Naive thymus-derived CD8-positive, alpha-beta T cell (primary cell): ENCODE measurements around the gene GMPPB. TPM values are rescaled to one million over a fixed set of nuclear protein-coding genes. Genes with fewer than 3 reads are reported as not detected.

ENCODE experiments used
- ATAC-seq, 2 donors: fragments of 150-1000 bp; cut with Tn5 transposase in 1 of 2; sonication (Bioruptor Pico), chemical (Tn5 transposase) in 1 of 2; 1 replicate in 1 of 2; 2 replicates in 1 of 2; pipeline ENCODE4 v1.10.0; 2021; ENCODE audit warnings: mild to moderate bottlenecking in 2 of 2, moderate library complexity in 2 of 2
- POLR2A ChIA-PET: fragments of 350-600 bp; sonication (Branson Sonifier 250); formaldehyde crosslinking; loops from one replicate; lab custom pipeline; 2021; ENCODE audit warnings: antibody characterized with exemption; lab: Charles Lee
- DNase-seq, 10 donors: peaks; one replicate each; pipeline versions ENCODE4 v3.0.0 to v3.0.0-alpha.2; 2020 to 2022
- H3K27ac Mint-ChIP-seq, 10 donors: one replicate each; pipeline ENCODE4 v1.8.0; 2020 to 2022; ENCODE audit warnings: mild to moderate bottlenecking in 10 of 10, mixed read lengths in 10 of 10, moderate library complexity in 4 of 10, inconsistent platforms in 1 of 10
- H3K27me3 Mint-ChIP-seq, 5 donors: one replicate each; pipeline ENCODE4 v1.8.0; 2021 to 2022; ENCODE audit warnings: mixed read lengths in 5 of 5
- H3K36me3 Mint-ChIP-seq, 3 donors: one replicate each; pipeline ENCODE4 v1.8.0; 2020 to 2022; ENCODE audit warnings: mixed read lengths in 3 of 3, mild to moderate bottlenecking in 2 of 3, inconsistent platforms in 1 of 3
- H3K4me1 Mint-ChIP-seq, 4 donors: one replicate each; pipeline ENCODE4 v1.8.0; 2021 to 2022; ENCODE audit warnings: mixed read lengths in 4 of 4
- H3K4me3 Mint-ChIP-seq, 10 donors: one replicate each; pipeline ENCODE4 v1.8.0; 2020 to 2022; ENCODE audit warnings: mild to moderate bottlenecking in 10 of 10, mixed read lengths in 10 of 10, moderate library complexity in 6 of 10, inconsistent platforms in 1 of 10
- H3K9me3 Mint-ChIP-seq, 9 donors: one replicate each; pipeline ENCODE4 v1.8.0; 2020 to 2022; ENCODE audit warnings: mixed read lengths in 9 of 9, mild to moderate bottlenecking in 3 of 9, inconsistent platforms in 1 of 9, moderate library complexity in 1 of 9
- polyA plus RNA-seq, 3 donors: library from polyadenylated mRNA; unstranded; fragments of 300-500 nt; fragmentation: Illumina TruSeq; gene quantifications; one replicate each; pipeline ENCODE4 v1.2.3, GENCODE V29; 2021
- total RNA-seq, 8 experiments: library from RNA in 2 of 8; stranded (reverse) in 2 of 8; gene quantifications; one replicate each; pipeline ENCODE4 v1.2.3 and lab custom pipeline; 2021 to 2026

Gene GMPPB
- total and polyA plus RNA-seq, 5 experiments from 2014 or later: 7.5 to 22.2 (median 14.8) TPM

- H3K36me3 Mint-ChIP-seq: peaks cover 0 to 8% (median 0%) of the 10 kb centered on the region in 3 donors
These were observed 52.2 kb downstream of the GMPPB start for GRCh38 chr3:49671291-49672288.

GRCh38 chr3:49670940-49671290 lies 52.8 kb downstream of the GMPPB start:
- no peaks in the 10 kb centered on the region for H3K27me3 Mint-ChIP-seq
- H3K27ac Mint-ChIP-seq: peak overlapping the region in 3 of 10 donors; percentile 43 to 73 (median 67)
- peaks cover 0 to 5% (median 0%) of the 10 kb centered on the region in 3 donors for H3K36me3 Mint-ChIP-seq
- H3K4me1 Mint-ChIP-seq: peaks cover 13 to 35% (median 30%) of the 10 kb centered on the region in 4 donors
- H3K9me3 Mint-ChIP-seq: no peaks in the 10 kb centered on the region
- no peak overlapping the region for H3K4me3 Mint-ChIP-seq
- no peak for DNase-seq
- POLR2A ChIA-PET: interaction anchor here (1.6 kb wide), 1 partner anchor 131 kb away, joined by 23 read pairs; no protein-coding TSS in a partner anchor
- ATAC-seq: no peak

More at GRCh38 chr3:49671291-49672288, 52.2 kb downstream of the GMPPB start:
- Mint-ChIP-seq H3K9me3 (no peaks in the 10 kb centered on the region), H3K4me3 (peak overlapping the region; percentile 19 to 93 (median 80)), H3K27ac (peak overlapping the region; percentile 43 to 93 (median 86)), H3K4me1 (peaks cover 15 to 42% (median 36%) of the 10 kb centered on the region in 4 donors), H3K27me3 (no peaks in the 10 kb centered on the region)
- POLR2A ChIA-PET: interaction anchor here (0.6 to 1.6 kb wide), 8 partner anchors 9 to 426 kb away, joined by 3 to 23 read pairs (median 4); partner anchors contain the start of genes DAG1, IP6K1, MST1 and RNF123
- DNase-seq (peak; percentile 53 to 84 (median 68)), ATAC-seq (peak in 1 of 2 donors; percentile 7)

Other genes starting within 250 kb of the GMPPB start
- gene BSN, start 169.5 kb downstream of the GMPPB start, total RNA-seq: under 1 TPM; 0.22 to 0.23 TPM
- under 1 TPM in 1 of 3 donors, not detected in 2; 0.19 TPM for gene BSN, start 169.5 kb downstream of the GMPPB start, polyA plus RNA-seq
- gene APEH, start 49.6 kb downstream of the GMPPB start, total RNA-seq: 100 to 1,000 TPM; 137 to 139 TPM
- gene APEH, start 49.6 kb downstream of the GMPPB start, polyA plus RNA-seq: 100 to 1,000 TPM; 105 to 131 (median 114) TPM
- gene MST1, start 34.5 kb downstream of the GMPPB start, total RNA-seq: 10 to 100 TPM; 13.3 to 13.7 TPM
- 1 to 10 TPM in 1 of 3 donors, under 1 TPM in 2; 0.29 to 1.1 (median 0.74) TPM for gene MST1, start 34.5 kb downstream of the GMPPB start, polyA plus RNA-seq
- gene RNF123, start 34.4 kb downstream of the GMPPB start, total RNA-seq: 10 to 100 TPM; 66.4 to 70.0 TPM
- 10 to 100 TPM in 2 of 3 donors, 1 to 10 TPM in 1; 8.8 to 20.4 (median 10.5) TPM for gene RNF123, start 34.4 kb downstream of the GMPPB start, polyA plus RNA-seq
- gene AMIGO3, start 4.3 kb downstream of the GMPPB start, total RNA-seq: 1 to 10 TPM; 1.0 to 1.1 TPM
- gene AMIGO3, start 4.3 kb downstream of the GMPPB start, polyA plus RNA-seq: 1 to 10 TPM; 1.2 to 1.5 (median 1.2) TPM
- gene IP6K1, start 62.6 kb upstream of the GMPPB start, total RNA-seq: 10 to 100 TPM; 49.9 to 53.4 TPM
- gene IP6K1, start 62.6 kb upstream of the GMPPB start, polyA plus RNA-seq: 10 to 100 TPM; 11.7 to 26.0 (median 17.4) TPM
- not detected for gene CDHR4, start 75.9 kb upstream of the GMPPB start, total RNA-seq
- gene CDHR4, start 75.9 kb upstream of the GMPPB start, polyA plus RNA-seq: not detected
- gene INKA1, start 79.3 kb upstream of the GMPPB start, total RNA-seq: 1 to 10 TPM; 1.8 to 4.4 TPM
- 1 to 10 TPM in 1 of 3 donors, under 1 TPM in 2; 0.33 to 3.5 (median 0.44) TPM for gene INKA1, start 79.3 kb upstream of the GMPPB start, polyA plus RNA-seq
- gene UBA7, start 90.0 kb upstream of the GMPPB start, total RNA-seq: 100 to 1,000 TPM; 326 to 331 TPM
- 10 to 100 TPM; 30.9 to 43.8 (median 33.5) TPM for gene UBA7, start 90.0 kb upstream of the GMPPB start, polyA plus RNA-seq
- 1 to 10 TPM; 4.3 to 5.8 TPM for gene TRAIP, start 132.6 kb upstream of the GMPPB start, total RNA-seq
- 1 to 10 TPM; 1.3 to 2.0 (median 1.7) TPM for gene TRAIP, start 132.6 kb upstream of the GMPPB start, polyA plus RNA-seq
- gene CAMKV, start 146.0 kb upstream of the GMPPB start, total RNA-seq: not detected
- gene CAMKV, start 146.0 kb upstream of the GMPPB start, polyA plus RNA-seq: not detected
- 1 to 10 TPM in 1 of 2 experiments, under 1 TPM in 1; 0.75 to 1.0 TPM for gene MST1R, start 179.9 kb upstream of the GMPPB start, total RNA-seq
- under 1 TPM in 2 of 3 donors, not detected in 1; 0.19 to 0.58 TPM for gene MST1R, start 179.9 kb upstream of the GMPPB start, polyA plus RNA-seq
- 10 to 100 TPM in 1 of 2 experiments, 1 to 10 TPM in 1; 9.0 to 10.1 TPM for gene MON1A, start 205.9 kb upstream of the GMPPB start, total RNA-seq
- 10 to 100 TPM; 12.2 to 21.0 (median 13.7) TPM for gene MON1A, start 205.9 kb upstream of the GMPPB start, polyA plus RNA-seq
- 100 to 1,000 TPM; 189 to 197 TPM for gene RBM6, start 216.2 kb upstream of the GMPPB start, total RNA-seq
- gene RBM6, start 216.2 kb upstream of the GMPPB start, polyA plus RNA-seq: 10 to 100 TPM; 29.9 to 46.5 (median 31.7) TPM